Measurements from ENCODE around the gene SMTNL1. TPM values are rescaled to one million over a fixed set of nuclear protein-coding genes. Genes with fewer than 3 reads are reported as not detected.
A peak's percentile ranks its signal among the peaks of the same experiment; 100 is the strongest.

The SMTNL1 gene
- total RNA-seq, 4 donors from 2014 or later = not detected

- no peaks in the 10 kb centered on the region for H3K36me3 ChIP-seq
- H3K27ac ChIP-seq = no peak overlapping the region
- no peaks in the 10 kb centered on the region for H3K4me1 ChIP-seq
- TF ChIP-seq, protein P1, sequence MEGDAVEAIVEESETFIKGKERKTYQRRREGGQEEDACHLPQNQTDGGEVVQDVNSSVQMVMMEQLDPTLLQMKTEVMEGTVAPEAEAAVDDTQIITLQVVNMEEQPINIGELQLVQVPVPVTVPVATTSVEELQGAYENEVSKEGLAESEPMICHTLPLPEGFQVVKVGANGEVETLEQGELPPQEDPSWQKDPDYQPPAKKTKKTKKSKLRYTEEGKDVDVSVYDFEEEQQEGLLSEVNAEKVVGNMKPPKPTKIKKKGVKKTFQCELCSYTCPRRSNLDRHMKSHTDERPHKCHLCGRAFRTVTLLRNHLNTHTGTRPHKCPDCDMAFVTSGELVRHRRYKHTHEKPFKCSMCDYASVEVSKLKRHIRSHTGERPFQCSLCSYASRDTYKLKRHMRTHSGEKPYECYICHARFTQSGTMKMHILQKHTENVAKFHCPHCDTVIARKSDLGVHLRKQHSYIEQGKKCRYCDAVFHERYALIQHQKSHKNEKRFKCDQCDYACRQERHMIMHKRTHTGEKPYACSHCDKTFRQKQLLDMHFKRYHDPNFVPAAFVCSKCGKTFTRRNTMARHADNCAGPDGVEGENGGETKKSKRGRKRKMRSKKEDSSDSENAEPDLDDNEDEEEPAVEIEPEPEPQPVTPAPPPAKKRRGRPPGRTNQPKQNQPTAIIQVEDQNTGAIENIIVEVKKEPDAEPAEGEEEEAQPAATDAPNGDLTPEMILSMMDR (IDR thresholded peaks at IDR 0.05) = no peak
- no peak for TF ChIP-seq POLR2AphosphoS5 (IDR thresholded peaks at IDR 0.05)
- no peak for TF ChIP-seq POLR2A (IDR thresholded peaks at IDR 0.05)
- no peak for TF ChIP-seq EP300 (IDR thresholded peaks at IDR 0.05; ENCODE audit: low read depth)
- no peak overlapping the region for H3K4me3 ChIP-seq
- no peaks in the 10 kb centered on the region for H3K9me3 ChIP-seq
- intact Hi-C loops (cut with DNase I; ENCODE audit: low total_unique reads) = no loop called here
- DNase-seq = no peak
- no peaks in the 10 kb centered on the region for H3K27me3 ChIP-seq
- in situ Hi-C loops (cut with MboI; ENCODE audit: low pct_ligation_motif_present in 1 of 4, low pct_unique_long_range_greater_than_20kb in 1 of 4, low sequenced_read_pairs in 3 of 4) = no loop called here
- WGBS, 2 donors (ENCODE audit: low coverage in 1 of 2) = 80 to 87% methylated on average over 2 to 3 of the region's 3 CpGs
These were observed 50.8 kb downstream of the SMTNL1 start for GRCh38 chr11:57588046-57588710.

GRCh38 chr11:57596266-57596885, 59.0 kb downstream of the SMTNL1 start:
- H3K9me3 ChIP-seq = no peaks in the 10 kb centered on the region
- H3K27ac ChIP-seq = peak overlapping the region; percentile 77 to 91 (median 86)
- H3K4me3 ChIP-seq = no peak overlapping the region
- DNase-seq = no peak
- peaks cover 0 to 16% (median 0%) of the 10 kb centered on the region in 4 donors for H3K4me1 ChIP-seq
- peaks cover 9% of the 10 kb centered on the region for H3K27me3 ChIP-seq
- TF ChIP-seq, protein P1 (IDR thresholded peaks at IDR 0.05) = no peak
- no peak for TF ChIP-seq POLR2A (IDR thresholded peaks at IDR 0.05)
- TF ChIP-seq POLR2AphosphoS5 (IDR thresholded peaks at IDR 0.05) = no peak
- no peak for TF ChIP-seq EP300 (IDR thresholded peaks at IDR 0.05; ENCODE audit: low read depth)
- no peaks in the 10 kb centered on the region for H3K36me3 ChIP-seq
- WGBS, 2 donors (ENCODE audit: low coverage in 1 of 2) = 66 to 67% methylated on average over 2 to 5 of the region's 5 CpGs
- in situ Hi-C loops (cut with MboI; ENCODE audit: low pct_ligation_motif_present in 1 of 4, low pct_unique_long_range_greater_than_20kb in 1 of 4, low sequenced_read_pairs in 3 of 4) (no loop called here), intact Hi-C loops (cut with DNase I; ENCODE audit: low total_unique reads) (no loop called here)

DNA sequence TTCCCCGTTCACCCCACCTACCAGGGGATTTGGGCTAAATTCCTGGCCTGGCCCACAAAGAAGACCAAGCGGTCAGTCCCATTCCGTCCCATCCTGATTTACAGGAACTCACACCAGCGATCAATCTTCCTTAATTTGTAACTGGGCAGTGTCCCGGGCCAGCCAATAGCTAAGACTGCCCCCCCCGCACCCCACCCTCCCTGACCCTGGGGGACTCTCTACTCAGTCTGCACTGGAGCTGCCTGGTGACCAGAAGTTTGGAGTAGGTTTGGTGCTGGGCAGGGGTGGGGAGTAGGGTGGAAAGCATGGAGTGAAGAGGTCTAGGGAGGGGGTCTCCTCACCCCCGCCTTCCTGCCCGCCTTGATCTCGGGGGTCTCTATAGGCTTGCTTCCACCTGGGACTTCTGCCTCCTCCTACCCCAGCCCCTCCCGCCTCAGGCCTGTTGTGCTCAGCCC, 60.1 kb downstream of the SMTNL1 start, which contains the start of gene SERPING1:
TSS of gene SERPING1 (plus strand) at position 225 of the 455 bp plus-strand sequence. CDS start 586 bp downstream, outside the sequence.
- intact Hi-C loops (cut with DNase I; ENCODE audit: low total_unique reads) = no loop called here
- no peak for TF ChIP-seq EP300 (IDR thresholded peaks at IDR 0.05; ENCODE audit: low read depth)
- peak in 1 of 3 donors; percentile 17 for TF ChIP-seq POLR2AphosphoS5 (IDR thresholded peaks at IDR 0.05)

DNA sequence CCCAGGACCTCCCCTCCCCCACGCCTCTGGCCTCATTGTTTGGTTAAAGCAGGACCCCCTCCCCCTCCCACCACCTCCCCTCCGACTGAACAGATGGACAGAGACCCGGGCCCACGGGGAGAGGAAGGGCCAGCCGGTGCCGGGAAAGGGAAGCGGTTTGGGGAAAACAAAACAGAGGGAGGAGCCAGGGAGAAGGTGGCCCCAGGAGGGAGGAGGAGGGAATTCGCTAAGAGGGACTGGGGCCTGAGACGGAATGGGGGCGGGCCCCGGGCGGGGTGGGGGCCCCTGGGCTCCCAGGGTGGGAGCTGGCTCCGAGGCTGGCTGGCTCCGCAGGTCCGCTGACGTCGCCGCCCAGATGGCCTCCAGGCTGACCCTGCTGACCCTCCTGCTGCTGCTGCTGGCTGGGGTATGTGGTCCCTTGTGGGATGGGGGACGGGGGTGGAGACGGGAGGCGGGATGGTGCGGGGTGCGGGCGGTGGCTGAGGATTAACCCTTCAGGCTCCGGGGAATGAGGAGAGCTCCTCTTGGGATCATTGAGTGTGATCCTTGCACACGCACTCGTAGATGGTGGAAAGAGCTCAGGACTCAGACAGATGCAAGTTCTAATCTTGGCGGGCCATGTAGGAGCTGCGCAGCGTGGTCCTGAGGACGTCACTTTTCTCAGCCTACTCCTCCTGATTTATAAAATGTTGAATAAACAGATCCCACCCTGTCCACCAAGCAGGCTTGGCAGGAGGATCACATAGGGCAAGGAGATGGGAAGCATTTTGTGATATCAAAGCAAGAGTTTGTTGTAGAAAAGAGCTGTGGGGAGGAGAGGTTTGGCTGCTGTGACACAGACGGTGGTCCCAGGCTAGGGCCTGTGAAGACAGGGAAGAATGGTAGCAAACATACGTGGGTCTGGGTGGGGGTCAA, 60.8 kb downstream of the SMTNL1 start:
- TF ChIP-seq POLR2A (IDR thresholded peaks at IDR 0.05) (no peak), POLR2AphosphoS5 (IDR thresholded peaks at IDR 0.05) (peak in 1 of 3 donors; percentile 16)
- TF ChIP-seq, protein P1 (IDR thresholded peaks at IDR 0.05) = no peak
- Histone ChIP-seq H3K27ac (peak overlapping the region; percentile 77 to 91 (median 86)), H3K4me1 (peaks cover 0 to 16% (median 0%) of the 10 kb centered on the region in 4 donors), H3K4me3 (peak overlapping the region; percentile 30 to 55 (median 36)), H3K27me3 (peaks cover 9% of the 10 kb centered on the region), H3K9me3 (no peaks in the 10 kb centered on the region), H3K36me3 (no peaks in the 10 kb centered on the region)
- WGBS, 2 donors (ENCODE audit: low coverage in 1 of 2) = 6 to 7% methylated on average over 8 to 32 of the region's 33 CpGs
- intact Hi-C loops (cut with DNase I; ENCODE audit: low total_unique reads) (no loop called here), in situ Hi-C loops (cut with MboI; ENCODE audit: low pct_ligation_motif_present in 1 of 4, low pct_unique_long_range_greater_than_20kb in 1 of 4, low sequenced_read_pairs in 3 of 4) (no loop called here)
- DNase-seq = peak; percentile 62

More for the DNA sequence above, 60.1 kb downstream of the SMTNL1 start, which contains the start of gene SERPING1:
- DNase-seq = peak; percentile 48
- no peaks in the 10 kb centered on the region for H3K9me3 ChIP-seq
- no peaks in the 10 kb centered on the region for H3K36me3 ChIP-seq
- in situ Hi-C loops (cut with MboI; ENCODE audit: low pct_ligation_motif_present in 1 of 4, low pct_unique_long_range_greater_than_20kb in 1 of 4, low sequenced_read_pairs in 3 of 4) = no loop called here
- peaks cover 9% of the 10 kb centered on the region for H3K27me3 ChIP-seq
- 0 to 47% methylated on average over 1 to 10 of the region's 10 CpGs for WGBS, 2 donors (ENCODE audit: low coverage in 1 of 2)
- peak within 1 kb of the TSS; percentile 77 to 91 (median 86) for H3K27ac ChIP-seq
- peaks cover 0 to 16% (median 0%) of the 10 kb centered on the region in 4 donors for H3K4me1 ChIP-seq
- peak within 1 kb of the TSS; percentile 30 to 55 (median 36) for H3K4me3 ChIP-seq
